Ovary (tissue), 9 donors: ENCODE data around the gene AIPL1. TPM values are rescaled to one million over a fixed set of nuclear protein-coding genes. Genes with fewer than 3 reads are reported as not detected.

Experiments
- DNase-seq, 5 donors: peaks; one replicate each; pipeline ENCODE4 v3.0.0-alpha.2; 2019 to 2020
- H3K27ac ChIP-seq, 2 donors: fragments of 200-600 bp; one replicate each; pipeline versions ENCODE4 v1.5.1 to v1.8.0; 2019 to 2022
- H3K27me3 ChIP-seq: fragments of 200-600 bp; one replicate; pipeline ENCODE4 v1.8.0; 2022
- H3K36me3 ChIP-seq: fragments of 200-600 bp; sonication (generic); one replicate; pipeline ENCODE4 v1.5.1; 2019
- H3K4me1 ChIP-seq: one replicate; pipeline ENCODE4 v1.8.1; 2013; ENCODE audit warnings: mild to moderate bottlenecking, moderate library complexity; ENCODE audit not compliant: insufficient read depth
- H3K4me3 ChIP-seq: fragments of 200-600 bp; sonication (generic); one replicate; pipeline ENCODE4 v1.5.1; 2017
- H3K9me3 ChIP-seq, 2 donors: fragments of 200-600 bp in 1 of 2; sonication (generic) in 1 of 2; one replicate each; pipeline versions ENCODE4 v1.5.1 to v1.8.1; 2013 to 2019; ENCODE audit warnings: mild to moderate bottlenecking in 1 of 2, moderate library complexity in 1 of 2
- CTCF ChIP-seq, 3 donors: fragments of 450-650 bp in 2 of 3; fragments of 200-600 bp in 1 of 3; IDR thresholded peaks; one replicate each; pipeline versions ENCODE4 v1.5.1 to v1.8.0; 2016 to 2022; ENCODE audit warnings: antibody characterized with exemption in 3 of 3, mild to moderate bottlenecking in 1 of 3
- EP300 ChIP-seq: sonication (generic); formaldehyde crosslinking; IDR thresholded peaks from one replicate; pipeline ENCODE4 v1.6.1; 2017; ENCODE audit warnings: antibody characterized with exemption
- POLR2A ChIP-seq: fragments of 450-650 bp; IDR thresholded peaks from one replicate; pipeline ENCODE4 v1.6.1; 2017; ENCODE audit warnings: antibody characterized with exemption, mild to moderate bottlenecking, moderate library complexity
- WGBS, 3 donors: extraction: QIAGEN DNeasy Blood & Tissue Kit in 1 of 3; methylation state at CpG; one replicate each; pipeline versions ENCODE4 v1.1.5 to v1.1.7; 2013 to 2017; 5-methylcytosine and 5-hydroxymethylcytosine counted together
- intact Hi-C, 4 donors: fragments of 100-400 bp; cut with DNase I; formaldehyde crosslinking; loops; one replicate each; pipeline versions ENCODE4 v1.11.0 to v1.15.1; 2022 to 2023
- polyA plus RNA-seq, 2 donors: library from polyadenylated mRNA; stranded (reverse); fragments of 200-250 nt in 1 of 2; fragments of 350-450 nt in 1 of 2; fragmentation: Illumina TruSeq in 1 of 2; extraction: RNeasy Lipid Tissue Mini Kit (QIAGEN cat#74804) in 1 of 2; gene quantifications; one replicate each; pipeline ENCODE4 v1.2.3, GENCODE V29; 2013 to 2014
- total RNA-seq, 7 donors: library from RNA; depleted of rRNA in 2 of 7; stranded (reverse); fragments of >200 nt in 2 of 7; fragmentation: NEBNext Ultra II Directional in 3 of 7; extraction: Animal tissue kit (Norgen Biotek cat#: 25700) in 3 of 7; gene quantifications; one replicate each; pipeline versions ENCODE4 v1.1.0 to v1.2.4, GENCODE V29; 2016 to 2023
- donor health status: DM: no; HTN: no; CAD: no; lungs with moderate emphysema.
- donor health status: DM: no; HTN: no; CAD: no.
- donor health status: Bipolar disorder and iron deficiency.
- donor health status: DM: yes; HTN: yes; CAD: no.
- donor health status: DM: no; HTN: no; CAD: no.
- donor health status: DM: yes; HTN: yes; CAD: no.

The AIPL1 gene
- total and polyA plus RNA-seq, 9 donors = not detected

GRCh38 chr17:6473128-6473767, 38.3 kb upstream of the AIPL1 start:
- Histone ChIP-seq H3K27me3 (no peaks in the 10 kb centered on the region), H3K9me3 (no peaks in the 10 kb centered on the region), H3K36me3 (no peaks in the 10 kb centered on the region), H3K4me1 (peaks cover 11% of the 10 kb centered on the region), H3K27ac (peak overlapping the region in 1 of 2 donors; percentile 21), H3K4me3 (no peak overlapping the region)
- intact Hi-C loops = loop anchor here in 2 of 4 donors (5.0 to 10.0 kb wide), 3 partner anchors 84 to 164 kb away; partner anchors contain the start of gene PITPNM3 (in 2 of the 2)
- DNase-seq = peak; percentile 80 to 90 (median 88)
- TF ChIP-seq POLR2A (no peak), CTCF (IDR thresholded peaks at IDR 0.05) (peak; percentile 85 to 95 (median 92))
- 42 to 46% (median 44%) methylated on average over 14 of the region's 14 CpGs for WGBS, 3 donors

- WGBS, 3 donors = 93 to 99% (median 94%) methylated on average over 9 to 10 of the region's 10 CpGs
- TF ChIP-seq CTCF (IDR thresholded peaks at IDR 0.05) = no peak
- Histone ChIP-seq H3K9me3 (no peaks in the 10 kb centered on the region), H3K27me3 (no peaks in the 10 kb centered on the region), H3K4me1 (peaks cover 11% of the 10 kb centered on the region), H3K27ac (peak overlapping the region in 1 of 2 donors; percentile 21), H3K36me3 (no peaks in the 10 kb centered on the region), H3K4me3 (no peak overlapping the region)
- no peak for DNase-seq
- intact Hi-C loops = loop anchor here in 2 of 4 donors (5.0 to 10.0 kb wide), 3 partner anchors 85 to 165 kb away; partner anchors contain the start of gene PITPNM3 (in 2 of the 2)
Observed at GRCh38 chr17:6472517-6472916, 37.6 kb upstream of the AIPL1 start.

GRCh38 chr17:6471531-6472465, 36.9 kb upstream of the AIPL1 start:
- H3K27ac ChIP-seq = peak overlapping the region in 1 of 2 donors; percentile 10
- 51 to 58% (median 53%) methylated on average over 17 to 19 of the region's 19 CpGs for WGBS, 3 donors
- no peaks in the 10 kb centered on the region for H3K36me3 ChIP-seq
- no peak overlapping the region for H3K4me3 ChIP-seq
- no peaks in the 10 kb centered on the region for H3K9me3 ChIP-seq
- no peak for TF ChIP-seq CTCF (IDR thresholded peaks at IDR 0.05)
- TF ChIP-seq EP300 = no peak
- no peak for TF ChIP-seq POLR2A
- no peaks in the 10 kb centered on the region for H3K27me3 ChIP-seq
- intact Hi-C loops = loop anchor here in 2 of 4 donors (5.0 to 10.0 kb wide), 3 partner anchors 86 to 166 kb away; partner anchors contain the start of gene PITPNM3 (in 2 of the 2)
- DNase-seq = peak; percentile 57 to 74 (median 64)
- peaks cover 11% of the 10 kb centered on the region for H3K4me1 ChIP-seq

- no peaks in the 10 kb centered on the region for H3K36me3 ChIP-seq
- H3K4me3 ChIP-seq = no peak overlapping the region
- 78 to 84% (median 79%) methylated on average over 17 of the region's 17 CpGs for WGBS, 3 donors
- peak in 1 of 5 donors; percentile 55 for DNase-seq
- TF ChIP-seq EP300 = no peak
- TF ChIP-seq CTCF (IDR thresholded peaks at IDR 0.05) = no peak
- TF ChIP-seq POLR2A = no peak
- peak overlapping the region in 1 of 2 donors; percentile 10 for H3K27ac ChIP-seq
- no peaks in the 10 kb centered on the region for H3K27me3 ChIP-seq
- H3K4me1 ChIP-seq = peaks cover 11% of the 10 kb centered on the region
- H3K9me3 ChIP-seq = no peaks in the 10 kb centered on the region
- intact Hi-C loops = loop anchor here in 2 of 4 donors (5.0 to 10.0 kb wide), 3 partner anchors 86 to 166 kb away; partner anchors contain the start of gene PITPNM3 (in 2 of the 2)
Observed at GRCh38 chr17:6470751-6471521, 36.0 kb upstream of the AIPL1 start.
